ENCODE measurements around the gene SNED1. TPM values are rescaled to one million over a fixed set of nuclear protein-coding genes. Genes with fewer than 3 reads are reported as not detected.

SNED1 gene
- total RNA-seq, 2 experiments from 2014 or later = 2.8 to 13.6 TPM

GRCh38 chr2:241062389-241063092, 64.1 kb downstream of the SNED1 start:
- Histone ChIP-seq H3K27ac (ENCODE audit: low read depth, low read length, poor library complexity, severe bottlenecking) (no peak overlapping the region), H3K36me3 (ENCODE audit: insufficient read depth, low read length) (no peaks in the 10 kb centered on the region), H2AFZ (ENCODE audit: low read length) (no peak overlapping the region), H3K4me2 (ENCODE audit: low read length) (no peak overlapping the region), H3K4me1 (ENCODE audit: insufficient read depth, low read length, poor library complexity, severe bottlenecking) (no peaks in the 10 kb centered on the region), H3K4me3 (ENCODE audit: low read depth, low read length, poor library complexity, severe bottlenecking) (no peak overlapping the region), H4K20me1 (ENCODE audit: insufficient read depth, low read length) (no peaks in the 10 kb centered on the region), H3K9me2 (ENCODE audit: insufficient read depth, low read length) (no peaks in the 10 kb centered on the region), H3K79me2 (ENCODE audit: insufficient read depth, low read depth, low read length) (no peaks in the 10 kb centered on the region), H3K9me3 (ENCODE audit: low read length) (no peaks in the 10 kb centered on the region)
- CTCF ChIA-PET (ENCODE audit: unreplicated experiment) = no interaction called here
- DNase-seq (ENCODE audit: low spot score) = no peak
- POLR2A ChIA-PET = no interaction called here
- no TSS peak for BruUV-seq (replicated peaks)
- TF ChIP-seq CTCF (conservative IDR thresholded peaks at IDR 0.05; ENCODE audit: low read length) = no peak
- no peak for TF ChIP-seq EZH2phosphoT487 (IDR thresholded peaks at IDR 0.05; ENCODE audit: borderline replicate concordance, low read depth, low read length)
- intact Hi-C loops (cut with micrococcal nuclease; ENCODE audit: unreplicated experiment) = no loop called here

GRCh38 chr2:241063093-241063551, 64.7 kb downstream of the SNED1 start:
- intact Hi-C loops (cut with micrococcal nuclease; ENCODE audit: unreplicated experiment) = no loop called here
- Histone ChIP-seq H3K4me1 (ENCODE audit: insufficient read depth, low read length, poor library complexity, severe bottlenecking) (no peaks in the 10 kb centered on the region), H3K9me2 (ENCODE audit: insufficient read depth, low read length) (no peaks in the 10 kb centered on the region), H2AFZ (ENCODE audit: low read length) (no peak overlapping the region), H4K20me1 (ENCODE audit: insufficient read depth, low read length) (no peaks in the 10 kb centered on the region), H3K27ac (ENCODE audit: low read depth, low read length, poor library complexity, severe bottlenecking) (no peak overlapping the region), H3K4me2 (ENCODE audit: low read length) (no peak overlapping the region), H3K79me2 (ENCODE audit: insufficient read depth, low read depth, low read length) (no peaks in the 10 kb centered on the region), H3K9me3 (ENCODE audit: low read length) (no peaks in the 10 kb centered on the region), H3K36me3 (ENCODE audit: insufficient read depth, low read length) (no peaks in the 10 kb centered on the region), H3K4me3 (ENCODE audit: low read depth, low read length, poor library complexity, severe bottlenecking) (no peak overlapping the region)
- CTCF ChIA-PET (ENCODE audit: unreplicated experiment) = no interaction called here
- DNase-seq (ENCODE audit: low spot score) = no peak
- TF ChIP-seq CTCF (conservative IDR thresholded peaks at IDR 0.05; ENCODE audit: low read length) = no peak
- TF ChIP-seq EZH2phosphoT487 (IDR thresholded peaks at IDR 0.05; ENCODE audit: borderline replicate concordance, low read depth, low read length) = no peak
- POLR2A ChIA-PET = no interaction called here
- BruUV-seq (replicated peaks) = no TSS peak

- Histone ChIP-seq H3K9me2 (ENCODE audit: insufficient read depth, low read length) (no peaks in the 10 kb centered on the region), H3K36me3 (ENCODE audit: insufficient read depth, low read length) (no peaks in the 10 kb centered on the region), H2AFZ (ENCODE audit: low read length) (no peak overlapping the region), H4K20me1 (ENCODE audit: insufficient read depth, low read length) (no peaks in the 10 kb centered on the region), H3K27ac (ENCODE audit: low read depth, low read length, poor library complexity, severe bottlenecking) (no peak overlapping the region), H3K4me3 (ENCODE audit: low read depth, low read length, poor library complexity, severe bottlenecking) (no peak overlapping the region), H3K4me1 (ENCODE audit: insufficient read depth, low read length, poor library complexity, severe bottlenecking) (no peaks in the 10 kb centered on the region), H3K4me2 (ENCODE audit: low read length) (no peak overlapping the region), H3K79me2 (ENCODE audit: insufficient read depth, low read depth, low read length) (no peaks in the 10 kb centered on the region), H3K9me3 (ENCODE audit: low read length) (no peaks in the 10 kb centered on the region)
- TF ChIP-seq EZH2phosphoT487 (IDR thresholded peaks at IDR 0.05; ENCODE audit: borderline replicate concordance, low read depth, low read length) = no peak
- TF ChIP-seq CTCF (conservative IDR thresholded peaks at IDR 0.05; ENCODE audit: low read length) = no peak
- no peak for DNase-seq (ENCODE audit: low spot score)
- intact Hi-C loops (cut with micrococcal nuclease; ENCODE audit: unreplicated experiment) = no loop called here
- CTCF ChIA-PET (ENCODE audit: unreplicated experiment) = no interaction called here
- BruUV-seq (replicated peaks) = no TSS peak
- POLR2A ChIA-PET = no interaction called here
These were observed 65.2 kb downstream of the SNED1 start for GRCh38 chr2:241063587-241063986.

Measured in OCI-LY7 (cell line).